Lower leg skin (tissue), 3 donors: Measurements from ENCODE around the gene BCL2L11.

ENCODE experiments used
- CTCF ChIP-seq, 3 donors: fragments of 450-650 bp; IDR thresholded peaks; one replicate each; pipeline ENCODE4 v1.5.1; 2016; ENCODE audit warnings: antibody characterized with exemption in 3 of 3, mild to moderate bottlenecking in 3 of 3, moderate library complexity in 2 of 3
- POLR2A ChIP-seq, 2 donors: fragments of 450-650 bp; IDR thresholded peaks; one replicate each; pipeline ENCODE4 v1.6.1; 2016 to 2017; ENCODE audit warnings: antibody characterized with exemption in 2 of 2, mild to moderate bottlenecking in 1 of 2, moderate library complexity in 1 of 2

- TF ChIP-seq CTCF (IDR thresholded peaks at IDR 0.05) = no peak
- TF ChIP-seq POLR2A (IDR thresholded peaks at IDR 0.05) = no peak
Observed at GRCh38 chr2:111164078-111164477, 43.4 kb downstream of the BCL2L11 start.
